T-helper 2 cell treated with Interferon-gamma antibody and Interleukin-4, amounts not matched to agents 100 ng/mL and 5 ng/mL, for 36 hours (primary cell): Measurements from ENCODE around the gene CELF4. TPM values are rescaled to one million over a fixed set of nuclear protein-coding genes. Genes with fewer than 3 reads are reported as not detected.

Experiments
- intact Hi-C: fragments of 100-400 bp; cut with micrococcal nuclease; formaldehyde crosslinking; loops from one replicate; pipeline ENCODE4 v1.15.1; 2023
- total RNA-seq: library from RNA; stranded (reverse); gene quantifications from 2 replicates; pipeline ENCODE4 v1.2.3, GENCODE V29; 2022

CELF4 gene
- total RNA-seq, 1 donor from 2014 or later: not detected

DNA sequence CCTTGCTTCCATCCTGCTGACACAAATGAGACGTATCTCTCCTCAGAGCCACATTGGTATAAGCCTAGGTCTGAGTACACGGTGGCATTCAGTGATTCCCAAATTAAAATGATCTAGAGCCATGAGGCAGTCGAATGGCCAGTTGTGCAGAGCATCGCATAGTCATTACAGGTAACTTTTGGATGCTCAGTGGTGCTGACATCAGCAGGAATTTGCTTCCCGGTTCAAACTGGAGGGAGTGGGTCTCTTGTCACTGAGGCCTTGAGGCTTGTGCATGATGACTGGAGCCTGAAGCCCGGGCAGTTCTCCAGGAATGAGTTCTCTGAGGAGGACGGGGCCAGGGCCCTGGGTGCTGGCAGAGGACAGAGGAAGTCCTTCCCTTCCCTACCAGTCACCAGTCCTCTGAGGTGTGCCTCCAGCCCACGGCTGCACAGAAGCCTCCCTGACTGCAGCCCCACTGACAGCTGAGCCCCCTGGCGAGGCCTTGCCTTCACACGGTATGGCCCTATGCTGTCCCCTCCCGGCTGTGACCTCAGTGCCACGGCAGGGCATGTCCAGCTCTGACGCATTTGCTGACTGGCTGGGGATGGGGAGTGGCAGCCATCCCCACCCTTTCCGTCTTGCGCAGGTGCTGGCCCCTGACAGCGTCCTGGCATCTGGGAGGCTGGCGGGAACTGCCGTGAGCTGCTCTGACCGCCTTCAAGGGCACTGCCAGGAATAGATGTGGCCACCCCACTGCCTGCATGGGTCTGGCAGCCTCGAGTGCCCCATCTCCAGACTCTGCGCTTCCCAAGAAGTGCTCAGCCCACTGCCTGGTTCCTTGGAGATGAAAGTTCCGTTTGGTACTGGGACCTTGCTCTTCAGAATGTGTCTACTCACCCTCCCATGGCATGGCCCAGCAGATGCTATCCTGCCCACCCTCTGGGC lies 117.4 kb downstream of the CELF4 start:
- intact Hi-C loops: no loop called here

DNA sequence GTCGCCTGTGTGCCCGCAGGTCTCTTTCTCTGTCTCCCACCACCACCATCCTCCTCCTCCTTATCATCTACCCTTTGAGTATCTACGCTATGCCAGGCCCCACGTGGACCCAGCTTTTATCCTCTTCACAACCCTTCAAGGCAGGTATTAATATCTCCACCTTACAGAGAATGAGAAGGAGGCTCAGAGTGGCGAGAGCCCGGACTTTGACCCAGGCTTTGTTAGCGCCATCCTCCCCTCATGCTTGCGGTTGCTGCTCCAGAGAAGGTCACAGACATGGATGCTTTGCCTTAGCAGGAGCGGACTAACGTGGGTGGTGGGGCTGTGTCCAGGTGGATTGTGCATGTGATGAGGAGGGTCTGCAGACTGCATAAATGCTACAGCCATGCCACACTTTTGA lies 119.8 kb downstream of the CELF4 start:
- intact Hi-C loops: no loop called here

DNA sequence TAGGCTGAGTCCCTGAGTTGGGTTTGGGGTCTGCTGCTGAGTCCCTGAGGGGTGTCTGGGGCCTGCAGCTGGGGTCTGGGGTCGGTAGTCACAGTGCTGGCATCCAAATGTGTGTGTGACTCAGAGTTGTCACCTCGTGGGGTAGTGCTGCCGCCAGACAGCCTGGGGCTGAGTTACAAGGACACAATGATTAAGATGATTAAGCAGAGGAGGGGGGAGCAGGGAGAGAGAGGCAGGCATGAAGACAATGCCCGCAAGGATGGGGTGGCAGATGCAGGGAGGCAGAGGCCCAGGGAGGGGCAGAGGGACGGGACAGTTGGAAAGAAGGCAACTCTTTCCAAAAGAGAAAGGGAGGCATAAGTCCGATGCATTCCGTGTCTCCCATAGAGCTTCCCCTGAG lies 120.2 kb downstream of the CELF4 start:
- intact Hi-C loops: no loop called here

DNA sequence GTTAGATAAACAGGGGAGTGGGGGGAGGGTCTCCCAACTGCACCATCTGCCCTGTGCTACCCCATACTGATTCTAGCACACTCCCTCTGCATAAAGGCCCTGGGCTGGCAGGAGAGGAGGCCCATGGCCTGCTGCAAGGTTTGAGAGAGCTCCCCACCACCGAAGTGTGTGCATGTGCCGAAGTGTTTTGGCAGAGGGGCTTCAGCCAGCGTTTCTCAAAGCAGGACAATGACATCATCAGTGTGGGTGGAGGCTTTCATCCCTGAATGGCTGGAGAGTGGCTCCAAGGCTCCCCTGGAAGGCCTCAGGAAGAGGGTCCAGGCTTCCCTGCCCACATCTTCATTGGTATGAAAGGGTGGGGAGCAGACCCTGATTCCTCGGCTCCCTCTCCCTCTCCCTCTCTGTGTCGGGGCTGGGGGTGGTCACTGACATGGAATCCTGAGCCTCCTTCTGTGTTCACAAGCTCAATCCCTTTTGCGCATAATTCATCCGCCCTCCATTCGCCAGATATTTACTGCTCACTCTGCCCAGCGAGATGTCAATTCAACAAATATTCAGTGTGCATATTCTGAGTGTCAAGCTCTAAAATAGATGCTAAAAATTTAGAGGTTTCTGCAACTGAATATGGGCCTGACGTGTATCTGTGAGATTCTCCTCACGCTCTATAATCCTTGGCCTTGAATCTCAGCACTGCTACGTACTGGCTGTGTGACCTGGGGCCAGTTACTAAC lies 122.1 kb downstream of the CELF4 start:
- intact Hi-C loops: loop anchor here (1.0 kb wide), 1 partner anchor 95 kb away; no protein-coding TSS in a partner anchor

DNA sequence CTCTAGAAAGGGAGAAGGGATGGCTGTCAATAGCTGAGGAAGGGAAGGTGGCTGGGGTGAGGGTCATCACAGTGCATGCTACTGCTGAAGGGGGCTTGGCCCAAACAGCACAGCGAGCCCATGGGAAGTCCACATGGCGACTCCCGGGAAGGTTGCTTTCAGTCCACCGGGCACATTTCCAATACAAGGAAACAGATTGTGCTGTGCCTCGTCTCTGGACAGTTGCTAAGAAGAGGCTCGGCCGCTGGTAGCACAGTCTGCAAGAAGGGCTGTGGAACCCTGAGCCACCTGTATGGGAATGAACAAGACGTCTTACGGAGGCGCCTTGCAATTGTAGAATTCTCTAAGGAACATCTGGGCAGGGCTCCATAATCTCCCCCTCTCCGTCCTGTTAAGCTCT lies 123.1 kb downstream of the CELF4 start:
- intact Hi-C loops: no loop called here

DNA sequence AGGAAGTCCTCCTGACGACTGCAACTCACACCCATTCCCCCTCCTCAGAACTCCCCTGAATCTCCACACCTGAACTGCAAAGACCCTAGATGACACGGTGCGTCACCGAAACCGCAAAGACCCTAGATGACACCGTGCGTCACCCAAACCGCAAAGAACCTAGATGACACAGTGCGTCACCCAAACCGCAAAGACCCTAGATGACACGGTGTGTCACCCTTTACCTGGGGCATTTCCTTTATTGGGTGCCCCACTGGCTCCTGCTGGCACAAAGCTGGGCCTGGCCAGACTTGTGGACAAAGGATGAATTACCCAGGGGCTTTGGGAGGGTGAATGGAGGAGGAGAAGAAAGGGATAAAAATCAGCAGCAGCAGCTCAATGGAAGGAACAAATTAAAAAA lies 123.8 kb downstream of the CELF4 start:
- intact Hi-C loops: no loop called here

DNA sequence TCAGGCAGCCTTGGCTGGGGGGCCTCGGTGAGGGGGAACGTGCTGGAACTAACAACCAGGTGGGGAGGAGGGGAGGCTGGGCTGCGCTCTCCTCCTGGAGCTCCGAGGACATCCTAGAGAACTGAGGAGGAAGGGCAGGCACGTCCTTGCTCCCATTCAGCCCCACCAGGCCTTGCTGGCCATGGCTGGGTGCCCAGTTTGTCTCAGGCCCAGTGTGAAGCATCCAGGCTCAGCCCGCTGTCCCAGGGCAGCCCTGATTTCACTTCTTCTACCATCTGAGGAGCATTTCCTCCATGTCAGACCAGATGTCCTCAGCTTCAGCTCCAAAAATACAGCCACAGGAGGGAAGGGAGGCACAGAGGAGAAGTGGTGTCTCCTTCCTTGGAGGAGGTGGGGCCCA lies 125.4 kb downstream of the CELF4 start:
- intact Hi-C loops: no loop called here

DNA sequence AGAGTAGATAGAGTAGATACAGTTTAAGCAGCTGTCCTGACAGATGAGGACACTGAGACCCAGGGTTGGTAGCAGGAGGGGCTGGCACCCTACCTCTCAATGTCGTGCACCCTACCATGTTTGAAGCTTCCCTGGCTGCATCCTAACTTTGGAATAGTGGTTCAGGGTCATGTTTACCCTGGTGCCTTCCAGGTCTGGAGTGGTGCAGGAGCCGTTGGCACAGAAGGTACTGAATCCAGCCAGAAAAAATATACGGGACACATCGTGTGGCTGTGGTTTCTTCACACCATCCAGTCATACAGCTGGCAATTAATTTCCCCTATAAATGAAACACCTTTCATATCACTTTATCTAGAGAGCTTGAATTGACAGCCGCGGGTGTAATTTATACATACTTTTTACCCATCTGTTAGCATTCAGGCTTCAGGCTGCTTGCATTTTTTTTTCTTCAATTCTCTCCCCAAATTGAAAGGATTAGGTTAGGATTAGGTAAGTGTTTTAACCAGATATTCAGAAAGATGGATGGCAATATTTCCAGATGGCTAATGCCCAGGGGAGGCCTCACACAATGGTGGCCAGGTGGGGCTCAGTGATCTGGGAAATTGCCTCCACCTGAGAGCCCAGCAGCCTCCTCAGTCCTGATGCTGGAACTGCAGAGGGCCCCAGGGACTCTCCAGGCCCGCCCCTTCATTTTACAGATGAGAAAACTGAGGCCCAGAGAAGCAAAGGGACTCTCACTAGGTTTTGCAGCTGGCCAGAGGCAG lies 127.0 kb downstream of the CELF4 start:
- intact Hi-C loops: no loop called here

DNA sequence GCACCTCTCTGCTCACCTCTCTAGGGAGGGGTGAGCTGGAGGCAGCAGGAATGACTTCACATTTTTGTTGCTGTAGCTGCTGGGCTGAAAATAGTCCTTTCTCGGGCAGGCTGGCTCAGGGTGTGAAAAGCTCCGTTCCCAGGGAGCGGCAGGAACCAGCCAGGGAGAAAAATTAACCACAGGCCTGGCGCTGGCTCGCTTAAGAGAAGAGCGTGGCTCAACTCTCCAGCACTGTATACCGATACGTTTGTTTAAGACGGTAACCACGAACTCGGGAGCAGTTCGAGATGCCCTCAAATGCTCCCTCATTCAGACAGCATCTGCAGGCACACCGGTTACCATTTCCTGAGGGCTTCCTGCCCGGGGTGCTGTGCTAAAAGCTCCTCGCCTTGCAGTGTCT lies 129.6 kb downstream of the CELF4 start:
- intact Hi-C loops: no loop called here

DNA sequence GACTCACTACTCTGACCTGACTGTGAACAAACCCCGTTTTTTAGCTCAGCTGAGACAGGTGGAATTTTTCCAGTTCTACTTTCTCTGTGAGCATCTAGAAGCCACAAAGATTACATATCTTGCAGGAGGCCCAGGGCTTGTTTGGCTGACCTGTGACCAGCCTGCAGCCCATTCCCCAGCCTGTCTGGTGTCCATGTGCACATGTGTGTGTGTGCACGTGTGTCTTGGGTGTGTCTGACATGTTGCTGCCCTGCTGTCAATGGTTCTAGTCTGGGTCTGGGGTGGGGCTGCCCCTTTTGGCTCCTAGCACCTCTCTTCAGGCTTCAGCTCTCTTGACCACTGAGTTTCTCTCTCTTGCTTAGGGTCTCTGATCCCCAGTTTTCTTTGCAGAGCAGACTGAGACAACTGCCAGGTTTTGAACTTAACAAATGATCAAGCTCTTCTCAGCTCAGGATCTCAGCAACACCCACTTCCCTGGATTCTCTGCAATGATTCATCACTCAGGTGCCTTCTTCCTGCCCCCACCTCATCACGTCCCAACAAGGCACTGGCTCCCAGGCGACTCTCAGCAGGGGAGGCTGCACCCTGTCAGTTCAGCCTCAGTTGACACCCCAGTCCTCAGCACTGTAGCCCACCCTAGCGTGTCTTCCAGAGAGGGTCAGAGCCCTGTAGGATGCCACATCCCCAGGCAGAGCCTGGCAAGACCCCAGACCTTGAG lies 130.3 kb downstream of the CELF4 start:
- intact Hi-C loops: no loop called here

DNA sequence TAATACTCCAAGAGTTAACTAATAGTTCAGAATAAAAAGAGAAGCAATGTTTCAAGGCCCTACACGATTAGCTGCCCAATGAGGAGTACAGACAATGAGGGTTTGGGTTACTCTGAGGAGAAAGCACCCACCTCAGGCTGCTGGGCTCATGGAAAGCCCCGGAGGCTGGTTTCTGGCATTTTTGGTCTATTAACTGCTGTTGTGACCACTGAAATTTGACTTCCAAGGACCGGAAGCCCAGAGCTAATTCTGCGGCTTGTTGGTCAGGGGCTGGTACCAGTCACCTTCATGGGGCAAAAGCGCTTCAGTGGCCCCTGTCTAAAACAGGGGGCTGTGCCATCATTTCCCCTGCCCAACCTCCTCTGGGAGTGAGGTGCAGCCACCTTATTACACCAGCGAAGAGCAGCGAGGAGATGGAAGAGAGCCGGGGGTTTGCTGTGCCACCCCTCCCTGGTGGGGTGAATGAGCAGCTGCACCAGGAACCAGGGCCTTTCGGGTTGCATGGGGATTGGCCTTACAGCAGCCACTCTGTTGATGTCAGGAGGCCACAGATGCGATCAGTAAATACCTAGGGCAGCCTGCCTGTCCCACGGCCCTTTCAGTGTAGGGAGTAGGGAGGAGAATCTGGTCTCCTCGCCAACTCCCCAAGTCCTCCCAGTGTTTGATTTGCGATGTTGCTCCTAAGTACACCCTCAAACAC lies 131.3 kb downstream of the CELF4 start:
- intact Hi-C loops: no loop called here

DNA sequence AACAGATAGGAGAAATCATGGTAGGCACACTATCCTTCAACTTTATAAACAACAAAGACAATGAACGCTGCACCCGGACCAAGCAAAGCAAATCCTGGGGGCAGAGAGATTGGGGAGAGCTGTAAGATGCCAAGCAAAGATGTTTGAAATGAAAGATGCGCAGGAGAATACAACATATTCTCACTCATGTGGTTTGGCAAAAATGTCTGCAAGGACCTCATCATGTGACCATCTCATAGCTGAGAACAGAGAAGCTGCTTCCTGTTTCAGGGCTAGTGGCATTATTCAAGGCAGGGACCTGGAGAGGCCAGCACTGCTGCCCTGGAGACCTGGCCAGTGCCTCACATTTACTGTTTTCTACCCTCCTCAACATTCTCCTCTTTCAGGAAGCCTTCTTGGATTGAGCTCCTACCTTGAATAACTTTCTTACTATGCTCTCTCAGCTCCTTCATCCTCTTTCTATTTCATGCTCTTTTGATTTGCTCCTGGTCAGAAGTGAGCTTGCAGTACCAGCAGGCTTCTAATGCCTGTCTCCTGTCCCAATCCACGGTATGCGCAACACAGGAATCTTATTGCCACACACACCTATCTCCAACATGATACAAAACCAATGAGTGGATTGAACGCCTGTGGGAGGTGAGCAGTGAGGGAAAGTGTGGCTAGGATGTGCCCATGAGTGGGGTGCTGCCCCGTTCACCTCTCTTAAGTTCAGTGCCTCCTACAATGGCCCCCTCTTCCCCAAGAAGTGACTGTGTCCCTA lies 133.0 kb downstream of the CELF4 start:
- intact Hi-C loops: no loop called here

DNA sequence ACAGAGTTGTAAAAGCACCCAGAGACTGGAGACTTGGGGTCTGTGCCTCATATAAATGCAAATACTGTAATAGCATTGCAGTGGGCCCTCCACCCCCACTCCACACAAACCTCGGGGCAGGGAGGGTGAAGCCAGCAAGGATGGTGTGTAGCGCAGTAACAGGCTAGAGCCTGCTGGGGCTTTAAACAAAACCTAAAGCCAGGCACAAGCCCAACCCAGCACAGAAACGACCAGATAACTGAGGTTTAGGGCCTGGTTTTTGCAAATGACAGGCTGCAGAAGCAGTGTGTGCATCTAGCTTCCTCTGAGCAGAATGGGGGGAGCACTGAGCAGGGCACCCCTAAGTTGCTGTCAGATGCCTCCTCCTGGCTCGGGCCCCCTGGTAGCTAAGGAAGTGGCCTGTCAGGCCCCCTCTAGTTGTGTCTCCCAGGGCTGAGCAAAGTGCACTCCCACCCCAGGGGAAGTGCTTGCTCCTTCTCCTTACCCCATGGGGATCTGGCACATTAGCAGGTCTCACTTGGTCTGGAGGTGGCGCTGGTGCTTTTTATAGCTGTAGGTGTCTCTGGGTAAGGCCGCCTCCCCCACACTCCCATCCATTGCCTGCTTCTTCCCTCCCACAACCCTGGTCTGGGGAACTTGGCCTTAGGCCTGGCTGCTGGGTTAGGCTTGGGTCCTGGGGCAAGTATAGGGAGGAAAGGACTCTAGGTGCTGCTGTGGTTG lies 135.1 kb downstream of the CELF4 start:
- intact Hi-C loops: no loop called here

DNA sequence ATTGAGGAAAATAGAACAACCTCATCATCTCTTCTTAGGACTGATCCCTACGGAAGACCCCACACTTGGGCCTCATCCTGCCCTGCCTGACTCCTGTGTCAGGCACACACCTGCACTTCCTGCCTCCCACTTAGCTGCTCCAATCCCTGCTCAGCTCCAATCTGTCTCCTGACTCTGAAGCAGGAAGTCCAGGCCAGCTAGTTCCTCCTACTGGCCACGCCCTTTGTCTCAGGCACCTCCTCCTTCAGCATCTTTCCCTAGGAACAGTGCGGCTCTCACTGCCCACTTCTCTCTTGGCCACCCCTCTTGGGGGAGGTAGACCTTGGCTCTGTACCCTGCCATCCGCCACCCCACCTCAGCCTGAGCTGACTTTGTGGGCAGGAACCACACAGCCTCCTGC lies 135.8 kb downstream of the CELF4 start:
- intact Hi-C loops: no loop called here

DNA sequence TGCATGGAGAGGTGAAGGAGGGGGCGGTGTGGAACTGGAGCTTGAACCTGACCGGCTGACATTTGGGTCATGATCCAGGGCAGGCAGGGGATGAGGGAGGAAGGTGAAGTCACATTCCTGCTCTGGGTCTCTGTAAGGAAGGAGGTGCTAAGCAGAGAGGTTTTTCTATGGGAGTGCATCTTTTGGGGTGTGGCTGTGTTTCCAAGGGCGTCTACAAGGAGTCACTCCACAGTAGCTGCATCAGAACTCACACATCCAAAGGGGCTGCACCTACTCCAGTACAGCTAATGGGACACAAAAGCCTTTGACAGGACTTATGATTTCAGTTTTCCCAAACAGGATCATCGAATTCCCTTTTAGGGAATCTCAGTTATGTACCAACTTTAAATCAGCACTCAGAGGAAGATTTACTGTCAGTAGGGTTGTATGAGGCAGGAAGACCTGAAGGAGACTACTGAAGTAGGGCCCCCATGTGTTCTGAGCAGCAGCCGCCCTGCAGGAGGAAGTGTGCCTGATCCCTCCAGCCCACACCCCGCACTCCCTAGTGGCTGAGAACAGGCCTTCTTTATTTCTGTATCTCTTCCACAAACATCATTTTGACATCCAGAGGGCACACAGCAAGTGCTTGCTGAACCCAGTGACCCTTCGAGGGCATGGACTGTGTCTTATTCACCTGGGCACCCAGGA lies 137.2 kb downstream of the CELF4 start:
- intact Hi-C loops: no loop called here

DNA sequence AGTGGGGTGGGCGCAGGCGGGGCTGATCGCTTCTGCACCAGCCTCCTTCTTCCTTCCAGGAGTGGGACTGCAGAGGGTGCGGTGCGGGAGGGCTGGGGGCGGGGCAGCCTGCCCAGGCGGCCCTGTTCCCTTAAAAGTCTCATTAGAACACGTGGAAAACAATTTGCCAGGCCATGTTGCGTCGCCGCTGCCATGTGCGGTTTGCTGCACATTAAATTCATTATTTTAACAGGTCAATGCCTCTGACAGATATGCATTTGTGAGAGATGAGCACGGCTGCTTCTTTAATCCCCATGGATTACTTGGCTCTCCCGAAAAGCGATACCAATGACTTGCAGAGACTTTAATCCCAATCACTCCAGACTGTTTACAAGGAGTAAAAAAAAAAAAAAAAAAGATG lies 139.0 kb downstream of the CELF4 start:
- intact Hi-C loops: no loop called here

DNA sequence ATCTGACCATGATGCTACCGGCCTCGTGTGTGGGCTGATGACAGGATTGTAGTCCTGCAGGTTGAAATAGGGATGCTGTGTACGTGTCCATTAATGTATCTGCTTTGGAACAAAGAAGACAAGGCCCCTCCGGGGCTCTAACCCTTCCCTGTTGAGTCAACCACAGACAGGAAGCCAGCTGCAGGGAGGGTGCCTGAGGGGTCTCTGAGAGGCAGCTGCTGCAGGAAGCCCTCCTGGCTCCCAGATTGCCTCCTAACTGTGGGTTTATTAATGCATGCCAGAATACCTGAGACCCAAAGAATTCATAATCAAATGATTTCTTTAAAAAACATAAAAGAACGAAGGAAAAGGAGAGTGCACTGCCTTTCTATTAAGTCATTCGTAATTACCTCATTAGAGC lies 140.4 kb downstream of the CELF4 start:
- intact Hi-C loops: no loop called here

DNA sequence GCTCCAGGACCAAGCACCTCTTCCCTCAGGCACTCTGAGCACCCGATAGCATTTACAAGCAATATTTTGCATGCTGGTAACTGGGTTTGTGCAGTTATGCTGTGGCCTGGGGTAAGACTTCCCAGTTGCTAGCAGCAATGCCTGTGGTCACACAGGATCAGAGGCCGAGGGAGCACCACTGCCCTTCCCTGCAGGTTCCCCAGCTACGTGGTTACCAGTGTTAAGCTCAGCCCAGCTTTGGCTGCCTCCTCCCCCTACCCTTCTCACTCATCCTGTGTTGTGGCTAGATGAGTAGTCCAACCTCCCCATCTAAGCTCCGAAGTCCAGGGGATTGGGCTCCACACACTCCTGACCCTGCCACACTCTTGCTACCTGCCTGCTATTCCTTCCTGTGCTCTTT lies 141.1 kb downstream of the CELF4 start:
- intact Hi-C loops: no loop called here

DNA sequence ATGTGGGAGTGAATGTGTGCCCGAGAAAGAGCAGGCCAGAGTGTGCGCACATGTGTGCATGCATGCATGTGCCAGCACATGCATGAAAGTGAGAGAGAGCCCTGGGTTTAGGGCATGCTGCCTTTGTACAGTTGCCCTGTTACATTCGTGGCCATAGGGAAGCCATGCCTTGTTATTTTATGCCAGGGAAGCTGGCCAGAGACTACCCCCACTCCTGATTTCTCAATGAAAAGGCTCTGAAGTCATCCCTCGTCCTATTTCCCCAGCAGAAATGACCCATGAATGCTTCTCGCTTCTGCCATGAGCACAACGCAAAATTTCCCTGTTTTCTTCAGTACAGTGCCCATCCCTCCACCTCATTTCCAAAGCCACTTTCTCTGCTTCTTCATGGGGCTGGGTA lies 143.0 kb downstream of the CELF4 start:
- intact Hi-C loops: no loop called here
